ENCODE results near the gene UBE2D2. TPM values are rescaled to one million over a fixed set of nuclear protein-coding genes. Genes with fewer than 3 reads are reported as not detected.

Gene UBE2D2
- total and polyA plus RNA-seq, 2 of the 4 experiments (the other 2 are of a cell fraction): 26.9 to 35.7 TPM

- POLR2A ChIA-PET (ENCODE audit: unreplicated experiment): no interaction called here
- peaks cover 9% of the 10 kb centered on the region for H3K4me1 ChIP-seq (ENCODE audit: control insufficient read depth, insufficient read depth, low read length)
- no TSS peak for BruUV-seq (replicated peaks)
- intact Hi-C loops (cut with micrococcal nuclease) (loop anchor here (5.0 kb wide), 2 partner anchors 125 to 140 kb away; partner anchors contain the start of gene DNAJC18), dilution Hi-C loops (cut with HindIII; ENCODE audit: low sequenced_read_pairs, unreplicated experiment) (no loop called here), in situ Hi-C loops (cut with MboI; ENCODE audit: low sequenced_read_pairs) (no loop called here)
- peak overlapping the region; percentile 73 for H2BK5ac ChIP-seq (ENCODE audit: low read depth, low read length, poor library complexity, severe bottlenecking)
- no peaks in the 10 kb centered on the region for H3K9me3 ChIP-seq (ENCODE audit: control insufficient read depth, insufficient read depth, low read length)
- peaks cover 8% of the 10 kb centered on the region; the same call in 1 of the 2 replicates for H3K9me1 ChIP-seq (ENCODE audit: insufficient read depth, low read length)
- H4K91ac ChIP-seq (ENCODE audit: insufficient read depth, low read depth, low read length): peak overlapping the region; percentile 52; the same call in 1 of the 2 replicates
- CTCF ChIA-PET: interaction anchor here (0.6 to 0.9 kb wide), 3 partner anchors 14 to 1908 kb away, joined by 4 to 14 read pairs (median 5); partner anchors contain the start of gene CTNNA1
- H3K27me3 ChIP-seq (ENCODE audit: control insufficient read depth, insufficient read depth, low read length): no peaks in the 10 kb centered on the region
- peak overlapping the region; percentile 84 for H3K4me3 ChIP-seq (ENCODE audit: insufficient read depth, low read depth, low read length)
- H4K8ac ChIP-seq (ENCODE audit: low read depth in 2 of 2, low read length in 2 of 2): peak overlapping the region; percentile 71 to 79
- no peaks in the 10 kb centered on the region; the same call in 1 of the 2 replicates for H3K36me3 ChIP-seq (ENCODE audit: control insufficient read depth, insufficient read depth, low read length)
- H2AFZ ChIP-seq (replicated peaks; ENCODE audit: low read length, poor library complexity): peak overlapping the region; percentile 96
- H2AK9ac ChIP-seq (replicated peaks; ENCODE audit: low read depth, low read length, poor library complexity): peak overlapping the region; percentile 94
- H2AK5ac ChIP-seq (ENCODE audit: low read depth, low read length): peak overlapping the region; percentile 94
- no peak overlapping the region for H2BK20ac ChIP-seq (ENCODE audit: low read depth, low read length)
- ATAC-seq (ENCODE audit: low read depth): peak; percentile 35
- H3K27ac ChIP-seq (ENCODE audit: insufficient read depth, low read length): peak overlapping the region; percentile 82
- H3K18ac ChIP-seq (ENCODE audit: low read depth, low read length): 0 out of 2 replicates have a peak overlapping the region, but pooled peaks have one; percentile 1
- H3K4ac ChIP-seq (ENCODE audit: low read depth, low read length): peak overlapping the region; percentile 86
- peaks cover 43% of the 10 kb centered on the region for H4K20me1 ChIP-seq (ENCODE audit: insufficient read depth, low read length)
- peaks cover 4 to 35% of the 10 kb centered on the region in 2 experiments; a peak in 3 of 4 replicates for H3K79me1 ChIP-seq (ENCODE audit: low read depth in 1 of 2, low read length in 2 of 2)
- no peak overlapping the region for H2BK120ac ChIP-seq (ENCODE audit: low read depth, low read length)
- DNase-seq: peak; percentile 34
- TF ChIP-seq CTCF (conservative IDR thresholded peaks at IDR 0.05; ENCODE audit: low read depth, low read length): no peak
- no peak for TF ChIP-seq FOS (IDR thresholded peaks at IDR 0.05; ENCODE audit: low read depth, low read length)
- TF ChIP-seq, protein P1, sequence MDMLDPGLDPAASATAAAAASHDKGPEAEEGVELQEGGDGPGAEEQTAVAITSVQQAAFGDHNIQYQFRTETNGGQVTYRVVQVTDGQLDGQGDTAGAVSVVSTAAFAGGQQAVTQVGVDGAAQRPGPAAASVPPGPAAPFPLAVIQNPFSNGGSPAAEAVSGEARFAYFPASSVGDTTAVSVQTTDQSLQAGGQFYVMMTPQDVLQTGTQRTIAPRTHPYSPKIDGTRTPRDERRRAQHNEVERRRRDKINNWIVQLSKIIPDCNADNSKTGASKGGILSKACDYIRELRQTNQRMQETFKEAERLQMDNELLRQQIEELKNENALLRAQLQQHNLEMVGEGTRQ (IDR thresholded peaks at IDR 0.05; ENCODE audit: low read depth, low read length): no peak
- TF ChIP-seq RFX5 (IDR thresholded peaks at IDR 0.05; ENCODE audit: low read depth, low read length): no peak
- TF ChIP-seq RCOR1 (IDR thresholded peaks at IDR 0.05; ENCODE audit: insufficient replicate concordance, low read length): no peak
- no peak for TF ChIP-seq SMC3 (IDR thresholded peaks at IDR 0.05; ENCODE audit: low read depth, low read length)
- H3K56ac ChIP-seq (ENCODE audit: extremely low read depth, insufficient read depth, low read length): peak overlapping the region; percentile 91
- 1% methylated on average over 15 of the region's 57 CpGs; no CpG with 5 or more reads in 1 of the 2 experiments for WGBS, 2 experiments (ENCODE audit: extremely low coverage in 2 of 2, insufficient read length in 1 of 2)
- H4K5ac ChIP-seq (ENCODE audit: low read depth, low read length): peak overlapping the region; percentile 19; the same call in 1 of the 2 replicates
- H3K23ac ChIP-seq (ENCODE audit: low read depth, low read length): peak overlapping the region; percentile 90
- H3K4me2 ChIP-seq (ENCODE audit: low read depth, low read length): peak overlapping the region; percentile 85
- peak overlapping the region; percentile 93 for H3K14ac ChIP-seq (replicated peaks; ENCODE audit: low read depth, low read length)
- peak overlapping the region; percentile 99 for H3K9ac ChIP-seq (ENCODE audit: low read depth, low read length)
- no peak overlapping the region for H2BK15ac ChIP-seq (ENCODE audit: low read depth, low read length)
These were observed 714 bp downstream of the UBE2D2 start for GRCh38 chr5:139561655-139562451.
